Measurements from ENCODE around the gene AKAP1.

AKAP1 gene

GRCh38 chr17:57075193-57075592 is 9.9 kb upstream of the AKAP1 start:
- H3K9ac ChIP-seq (ENCODE audit: low read length in 5 of 5), result no peak overlapping the region
- peaks cover 2 to 16% (median 6%) of the 10 kb centered on the region in 5 donors for H3K4me1 ChIP-seq (ENCODE audit: control insufficient read depth in 5 of 5, insufficient read depth in 5 of 5, low read length in 5 of 5)
- H3K27me3 ChIP-seq (ENCODE audit: control insufficient read depth in 5 of 5, insufficient read depth in 4 of 5, low read length in 5 of 5), result no peaks in the 10 kb centered on the region
- H3K4me3 ChIP-seq (ENCODE audit: low read depth in 1 of 5, low read length in 5 of 5), result no peak overlapping the region
- no peaks in the 10 kb centered on the region for H3K36me3 ChIP-seq (ENCODE audit: control insufficient read depth in 5 of 5, insufficient read depth in 5 of 5, low read length in 5 of 5)
- H3K9me3 ChIP-seq (ENCODE audit: control insufficient read depth in 5 of 5, low read length in 5 of 5), result no peaks in the 10 kb centered on the region
- no peak overlapping the region for H3K27ac ChIP-seq (ENCODE audit: low read depth, low read length)

- H3K9ac ChIP-seq (ENCODE audit: low read length in 5 of 5), result no peak overlapping the region
- no peaks in the 10 kb centered on the region for H3K27me3 ChIP-seq (ENCODE audit: control insufficient read depth in 5 of 5, insufficient read depth in 4 of 5, low read length in 5 of 5)
- H3K36me3 ChIP-seq (ENCODE audit: control insufficient read depth in 5 of 5, insufficient read depth in 5 of 5, low read length in 5 of 5), result no peaks in the 10 kb centered on the region
- peaks cover 4 to 16% (median 6%) of the 10 kb centered on the region in 5 donors for H3K4me1 ChIP-seq (ENCODE audit: control insufficient read depth in 5 of 5, insufficient read depth in 5 of 5, low read length in 5 of 5)
- H3K9me3 ChIP-seq (ENCODE audit: control insufficient read depth in 5 of 5, low read length in 5 of 5), result no peaks in the 10 kb centered on the region
- no peak overlapping the region for H3K4me3 ChIP-seq (ENCODE audit: low read depth in 1 of 5, low read length in 5 of 5)
- H3K27ac ChIP-seq (ENCODE audit: low read depth, low read length), result no peak overlapping the region
Measured at GRCh38 chr17:57075785-57076184, 9.3 kb upstream of the AKAP1 start.

GRCh38 chr17:57077000-57077399 is 8.0 kb upstream of the AKAP1 start:
- no peak overlapping the region for H3K4me3 ChIP-seq (ENCODE audit: low read depth in 1 of 5, low read length in 5 of 5)
- H3K9ac ChIP-seq (ENCODE audit: low read length in 5 of 5), result no peak overlapping the region
- no peaks in the 10 kb centered on the region for H3K36me3 ChIP-seq (ENCODE audit: control insufficient read depth in 5 of 5, insufficient read depth in 5 of 5, low read length in 5 of 5)
- H3K9me3 ChIP-seq (ENCODE audit: control insufficient read depth in 5 of 5, low read length in 5 of 5), result no peaks in the 10 kb centered on the region
- H3K27me3 ChIP-seq (ENCODE audit: control insufficient read depth in 5 of 5, insufficient read depth in 4 of 5, low read length in 5 of 5), result no peaks in the 10 kb centered on the region
- no peak overlapping the region for H3K27ac ChIP-seq (ENCODE audit: low read depth, low read length)
- H3K4me1 ChIP-seq (ENCODE audit: control insufficient read depth in 5 of 5, insufficient read depth in 5 of 5, low read length in 5 of 5), result peaks cover 5 to 16% (median 6%) of the 10 kb centered on the region in 5 donors

GRCh38 chr17:57078274-57078673 is 6.8 kb upstream of the AKAP1 start:
- no peaks in the 10 kb centered on the region for H3K9me3 ChIP-seq (ENCODE audit: control insufficient read depth in 5 of 5, low read length in 5 of 5)
- no peaks in the 10 kb centered on the region for H3K27me3 ChIP-seq (ENCODE audit: control insufficient read depth in 5 of 5, insufficient read depth in 4 of 5, low read length in 5 of 5)
- peaks cover 3 to 6% (median 3%) of the 10 kb centered on the region in 5 donors for H3K4me1 ChIP-seq (ENCODE audit: control insufficient read depth in 5 of 5, insufficient read depth in 5 of 5, low read length in 5 of 5)
- H3K9ac ChIP-seq (ENCODE audit: low read length in 5 of 5), result no peak overlapping the region
- no peak overlapping the region for H3K27ac ChIP-seq (ENCODE audit: low read depth, low read length)
- no peaks in the 10 kb centered on the region for H3K36me3 ChIP-seq (ENCODE audit: control insufficient read depth in 5 of 5, insufficient read depth in 5 of 5, low read length in 5 of 5)
- H3K4me3 ChIP-seq (ENCODE audit: low read depth in 1 of 5, low read length in 5 of 5), result no peak overlapping the region

GRCh38 chr17:57080718-57081117 is 4.3 kb upstream of the AKAP1 start:
- H3K27ac ChIP-seq (ENCODE audit: low read depth, low read length), result no peak overlapping the region
- H3K9me3 ChIP-seq (ENCODE audit: control insufficient read depth in 5 of 5, low read length in 5 of 5), result no peaks in the 10 kb centered on the region
- peaks cover 3 to 17% (median 10%) of the 10 kb centered on the region in 5 donors for H3K4me1 ChIP-seq (ENCODE audit: control insufficient read depth in 5 of 5, insufficient read depth in 5 of 5, low read length in 5 of 5)
- no peaks in the 10 kb centered on the region for H3K27me3 ChIP-seq (ENCODE audit: control insufficient read depth in 5 of 5, insufficient read depth in 4 of 5, low read length in 5 of 5)
- no peaks in the 10 kb centered on the region for H3K36me3 ChIP-seq (ENCODE audit: control insufficient read depth in 5 of 5, insufficient read depth in 5 of 5, low read length in 5 of 5)
- no peak overlapping the region for H3K4me3 ChIP-seq (ENCODE audit: low read depth in 1 of 5, low read length in 5 of 5)
- H3K9ac ChIP-seq (ENCODE audit: low read length in 5 of 5), result peak overlapping the region in 1 of 5 donors; percentile 77

GRCh38 chr17:57082441-57082840 is 2.6 kb upstream of the AKAP1 start:
- H3K27me3 ChIP-seq (ENCODE audit: control insufficient read depth in 5 of 5, insufficient read depth in 4 of 5, low read length in 5 of 5), result no peaks in the 10 kb centered on the region
- H3K9me3 ChIP-seq (ENCODE audit: control insufficient read depth in 5 of 5, low read length in 5 of 5), result no peaks in the 10 kb centered on the region
- no peak overlapping the region for H3K4me3 ChIP-seq (ENCODE audit: low read depth in 1 of 5, low read length in 5 of 5)
- H3K36me3 ChIP-seq (ENCODE audit: control insufficient read depth in 5 of 5, insufficient read depth in 5 of 5, low read length in 5 of 5), result no peaks in the 10 kb centered on the region
- H3K9ac ChIP-seq (ENCODE audit: low read length in 5 of 5), result peak overlapping the region in 2 of 5 donors; percentile 35 to 38
- H3K27ac ChIP-seq (ENCODE audit: low read depth, low read length), result no peak overlapping the region
- peaks cover 10 to 34% (median 27%) of the 10 kb centered on the region in 5 donors for H3K4me1 ChIP-seq (ENCODE audit: control insufficient read depth in 5 of 5, insufficient read depth in 5 of 5, low read length in 5 of 5)

GRCh38 chr17:57084361-57084801 is 665 bp upstream of the AKAP1 start:
- Histone ChIP-seq H3K36me3 (ENCODE audit: control insufficient read depth in 5 of 5, insufficient read depth in 5 of 5, low read length in 5 of 5) (no peaks in the 10 kb centered on the region), H3K9me3 (ENCODE audit: control insufficient read depth in 5 of 5, low read length in 5 of 5) (no peaks in the 10 kb centered on the region), H3K27ac (ENCODE audit: low read depth, low read length) (peak overlapping the region; percentile 90), H3K4me3 (ENCODE audit: low read depth in 1 of 5, low read length in 5 of 5) (peak overlapping the region; percentile 93 to 98 (median 95)), H3K9ac (ENCODE audit: low read length in 5 of 5) (peak overlapping the region; percentile 8 to 97 (median 87)), H3K27me3 (ENCODE audit: control insufficient read depth in 5 of 5, insufficient read depth in 4 of 5, low read length in 5 of 5) (no peaks in the 10 kb centered on the region), H3K4me1 (ENCODE audit: control insufficient read depth in 5 of 5, insufficient read depth in 5 of 5, low read length in 5 of 5) (peaks cover 13 to 51% (median 46%) of the 10 kb centered on the region in 5 donors)

GRCh38 chr17:57085448-57086068 is 512 bp downstream of the AKAP1 start:
- H3K4me1 ChIP-seq (ENCODE audit: control insufficient read depth in 5 of 5, insufficient read depth in 5 of 5, low read length in 5 of 5), result peaks cover 15 to 61% (median 56%) of the 10 kb centered on the region in 5 donors
- peak overlapping the region in 4 of 5 donors; percentile 74 to 86 (median 82) for H3K9ac ChIP-seq (ENCODE audit: low read length in 5 of 5)

GRCh38 chr17:57086069-57086930 is 1.3 kb downstream of the AKAP1 start:
- no peaks in the 10 kb centered on the region for H3K27me3 ChIP-seq (ENCODE audit: control insufficient read depth in 5 of 5, insufficient read depth in 4 of 5, low read length in 5 of 5)
- H3K9me3 ChIP-seq (ENCODE audit: control insufficient read depth in 5 of 5, low read length in 5 of 5), result no peaks in the 10 kb centered on the region
- H3K9ac ChIP-seq (ENCODE audit: low read length in 5 of 5), result peak overlapping the region; percentile 68 to 86 (median 81)
- H3K4me1 ChIP-seq (ENCODE audit: control insufficient read depth in 5 of 5, insufficient read depth in 5 of 5, low read length in 5 of 5), result peaks cover 15 to 69% (median 63%) of the 10 kb centered on the region in 5 donors
- no peaks in the 10 kb centered on the region for H3K36me3 ChIP-seq (ENCODE audit: control insufficient read depth in 5 of 5, insufficient read depth in 5 of 5, low read length in 5 of 5)
- peak overlapping the region; percentile 82 for H3K27ac ChIP-seq (ENCODE audit: low read depth, low read length)
- H3K4me3 ChIP-seq (ENCODE audit: low read depth in 1 of 5, low read length in 5 of 5), result peak overlapping the region; percentile 61 to 98 (median 93)

More at GRCh38 chr17:57085448-57086068, 512 bp downstream of the AKAP1 start:
- H3K9me3 ChIP-seq (ENCODE audit: control insufficient read depth in 5 of 5, low read length in 5 of 5), result no peaks in the 10 kb centered on the region
- peak overlapping the region; percentile 61 to 98 (median 93) for H3K4me3 ChIP-seq (ENCODE audit: low read depth in 1 of 5, low read length in 5 of 5)
- H3K27me3 ChIP-seq (ENCODE audit: control insufficient read depth in 5 of 5, insufficient read depth in 4 of 5, low read length in 5 of 5), result no peaks in the 10 kb centered on the region
- H3K36me3 ChIP-seq (ENCODE audit: control insufficient read depth in 5 of 5, insufficient read depth in 5 of 5, low read length in 5 of 5), result no peaks in the 10 kb centered on the region
- peak overlapping the region; percentile 82 for H3K27ac ChIP-seq (ENCODE audit: low read depth, low read length)

GRCh38 chr17:57088298-57088697 is 3.3 kb downstream of the AKAP1 start:
- peaks cover 15 to 85% (median 83%) of the 10 kb centered on the region in 5 donors for H3K4me1 ChIP-seq (ENCODE audit: control insufficient read depth in 5 of 5, insufficient read depth in 5 of 5, low read length in 5 of 5)
- peak overlapping the region; percentile 46 for H3K27ac ChIP-seq (ENCODE audit: low read depth, low read length)
- H3K9ac ChIP-seq (ENCODE audit: low read length in 5 of 5), result peak overlapping the region in 2 of 5 donors; percentile 2 to 31

More at GRCh38 chr17:57088298-57088697, 3.3 kb downstream of the AKAP1 start:
- Histone ChIP-seq H3K9me3 (ENCODE audit: control insufficient read depth in 5 of 5, low read length in 5 of 5) (no peaks in the 10 kb centered on the region), H3K4me3 (ENCODE audit: low read depth in 1 of 5, low read length in 5 of 5) (no peak overlapping the region), H3K27me3 (ENCODE audit: control insufficient read depth in 5 of 5, insufficient read depth in 4 of 5, low read length in 5 of 5) (no peaks in the 10 kb centered on the region), H3K36me3 (ENCODE audit: control insufficient read depth in 5 of 5, insufficient read depth in 5 of 5, low read length in 5 of 5) (no peaks in the 10 kb centered on the region)
